Lower leg skin (tissue), 3 donors: ENCODE measurements around the gene HMBS.

Experiments used
- CTCF ChIP-seq, 3 donors: fragments of 450-650 bp; IDR thresholded peaks; one replicate each; pipeline ENCODE4 v1.5.1; 2016; ENCODE audit warnings: antibody characterized with exemption in 3 of 3, mild to moderate bottlenecking in 3 of 3, moderate library complexity in 2 of 3
- POLR2A ChIP-seq, 2 donors: fragments of 450-650 bp; IDR thresholded peaks; one replicate each; pipeline ENCODE4 v1.6.1; 2016 to 2017; ENCODE audit warnings: antibody characterized with exemption in 2 of 2, mild to moderate bottlenecking in 1 of 2, moderate library complexity in 1 of 2

- no peak for TF ChIP-seq POLR2A (IDR thresholded peaks at IDR 0.05)
- TF ChIP-seq CTCF (IDR thresholded peaks at IDR 0.05), result no peak
These were observed 41.1 kb downstream of the HMBS start for GRCh38 chr11:119125821-119126220.
